ENCODE data around the gene TMEM88.

GRCh38 chr17:7837408-7838088, 17.3 kb upstream of the TMEM88 start:
- TF ChIP-seq, protein P1, sequence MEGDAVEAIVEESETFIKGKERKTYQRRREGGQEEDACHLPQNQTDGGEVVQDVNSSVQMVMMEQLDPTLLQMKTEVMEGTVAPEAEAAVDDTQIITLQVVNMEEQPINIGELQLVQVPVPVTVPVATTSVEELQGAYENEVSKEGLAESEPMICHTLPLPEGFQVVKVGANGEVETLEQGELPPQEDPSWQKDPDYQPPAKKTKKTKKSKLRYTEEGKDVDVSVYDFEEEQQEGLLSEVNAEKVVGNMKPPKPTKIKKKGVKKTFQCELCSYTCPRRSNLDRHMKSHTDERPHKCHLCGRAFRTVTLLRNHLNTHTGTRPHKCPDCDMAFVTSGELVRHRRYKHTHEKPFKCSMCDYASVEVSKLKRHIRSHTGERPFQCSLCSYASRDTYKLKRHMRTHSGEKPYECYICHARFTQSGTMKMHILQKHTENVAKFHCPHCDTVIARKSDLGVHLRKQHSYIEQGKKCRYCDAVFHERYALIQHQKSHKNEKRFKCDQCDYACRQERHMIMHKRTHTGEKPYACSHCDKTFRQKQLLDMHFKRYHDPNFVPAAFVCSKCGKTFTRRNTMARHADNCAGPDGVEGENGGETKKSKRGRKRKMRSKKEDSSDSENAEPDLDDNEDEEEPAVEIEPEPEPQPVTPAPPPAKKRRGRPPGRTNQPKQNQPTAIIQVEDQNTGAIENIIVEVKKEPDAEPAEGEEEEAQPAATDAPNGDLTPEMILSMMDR (conservative IDR thresholded peaks at IDR 0.05; ENCODE audit: low read length): no peak
- TF ChIP-seq EZH2phosphoT487 (IDR thresholded peaks at IDR 0.05; ENCODE audit: borderline replicate concordance, low read depth, low read length): no peak
